ENCODE data around the gene NQO2. TPM values are rescaled to one million over a fixed set of nuclear protein-coding genes. Genes with fewer than 3 reads are reported as not detected.

The NQO2 gene
- total and polyA plus RNA-seq, 10 of the 15 experiments (the other 5 are each of a cell fraction or from before 2014, with no cell fraction given) = 0.55 to 2.6 (median 0.80) TPM

DNA sequence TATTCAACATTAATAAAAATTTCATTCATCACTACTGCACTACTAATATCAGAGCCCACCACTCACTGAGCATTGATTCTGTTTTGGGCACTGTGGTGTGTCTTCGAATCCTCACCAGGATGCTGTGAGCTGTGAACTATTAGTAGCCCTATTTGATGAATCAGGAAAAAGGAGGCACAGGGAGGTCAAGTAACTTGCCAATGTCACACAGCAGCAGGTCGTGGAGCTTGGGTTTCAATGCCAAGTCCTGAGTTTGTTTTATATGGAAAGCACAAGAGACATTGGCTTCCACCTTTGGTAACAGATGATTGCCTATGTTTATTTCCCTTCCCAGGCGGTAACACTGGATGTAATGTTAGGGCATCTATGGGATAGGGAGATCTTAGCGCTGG lies 15.0 kb downstream of the NQO2 start:
- WGBS (ENCODE audit: insufficient coverage, insufficient replicate concordance, low lambda C conversion rate, missing lambda C conversion rate) = 71% methylated on average over 4 of the region's 4 CpGs
- ATAC-seq = no peak

More for the DNA sequence above, 15.0 kb downstream of the NQO2 start:
- FAIRE-seq (no peak), DNase-seq (ENCODE audit: low read depth, low spot score) (no peak)
- TF ChIP-seq NFYB (IDR thresholded peaks at IDR 0.05; ENCODE audit: insufficient read depth, low read depth, low read length) (no peak), HCFC1 (IDR thresholded peaks at IDR 0.05; ENCODE audit: low read length) (no peak), SPI1 (IDR thresholded peaks at IDR 0.05; ENCODE audit: borderline replicate concordance, insufficient read depth, low read depth, low read length) (no peak), STAT1 (conservative IDR thresholded peaks at IDR 0.05) (no peak), ZBED1 (IDR thresholded peaks at IDR 0.05; ENCODE audit: borderline replicate concordance) (no peak), HDAC6 (IDR thresholded peaks at IDR 0.05; ENCODE audit: unreplicated experiment) (no peak), CHD4 (IDR thresholded peaks at IDR 0.05) (no peak), GATAD2B (conservative IDR thresholded peaks at IDR 0.05; ENCODE audit: low read depth) (no peak), ASH2L (IDR thresholded peaks at IDR 0.05; ENCODE audit: borderline replicate concordance, low read depth) (no peak), SMAD1 (IDR thresholded peaks at IDR 0.05; ENCODE audit: low read depth, partially characterized antibody) (no peak), SMARCA5 (IDR thresholded peaks at IDR 0.05) (no peak), NFIC (IDR thresholded peaks at IDR 0.05; ENCODE audit: low read depth, low read length) (no peak), IRF4 (IDR thresholded peaks at IDR 0.05; ENCODE audit: low read depth, low read length) (no peak)
- TF ChIP-seq, protein P1, sequence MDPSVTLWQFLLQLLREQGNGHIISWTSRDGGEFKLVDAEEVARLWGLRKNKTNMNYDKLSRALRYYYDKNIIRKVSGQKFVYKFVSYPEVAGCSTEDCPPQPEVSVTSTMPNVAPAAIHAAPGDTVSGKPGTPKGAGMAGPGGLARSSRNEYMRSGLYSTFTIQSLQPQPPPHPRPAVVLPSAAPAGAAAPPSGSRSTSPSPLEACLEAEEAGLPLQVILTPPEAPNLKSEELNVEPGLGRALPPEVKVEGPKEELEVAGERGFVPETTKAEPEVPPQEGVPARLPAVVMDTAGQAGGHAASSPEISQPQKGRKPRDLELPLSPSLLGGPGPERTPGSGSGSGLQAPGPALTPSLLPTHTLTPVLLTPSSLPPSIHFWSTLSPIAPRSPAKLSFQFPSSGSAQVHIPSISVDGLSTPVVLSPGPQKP (IDR thresholded peaks at IDR 0.05; ENCODE audit: low read depth, low read length) = no peak
- TF ChIP-seq, protein P2, sequence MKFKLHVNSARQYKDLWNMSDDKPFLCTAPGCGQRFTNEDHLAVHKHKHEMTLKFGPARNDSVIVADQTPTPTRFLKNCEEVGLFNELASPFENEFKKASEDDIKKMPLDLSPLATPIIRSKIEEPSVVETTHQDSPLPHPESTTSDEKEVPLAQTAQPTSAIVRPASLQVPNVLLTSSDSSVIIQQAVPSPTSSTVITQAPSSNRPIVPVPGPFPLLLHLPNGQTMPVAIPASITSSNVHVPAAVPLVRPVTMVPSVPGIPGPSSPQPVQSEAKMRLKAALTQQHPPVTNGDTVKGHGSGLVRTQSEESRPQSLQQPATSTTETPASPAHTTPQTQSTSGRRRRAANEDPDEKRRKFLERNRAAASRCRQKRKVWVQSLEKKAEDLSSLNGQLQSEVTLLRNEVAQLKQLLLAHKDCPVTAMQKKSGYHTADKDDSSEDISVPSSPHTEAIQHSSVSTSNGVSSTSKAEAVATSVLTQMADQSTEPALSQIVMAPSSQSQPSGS (IDR thresholded peaks at IDR 0.05; ENCODE audit: low read length) = no peak
- intact Hi-C loops (cut with micrococcal nuclease; ENCODE audit: unreplicated experiment) = no loop called here
- Histone ChIP-seq H3K9me3 (replicated peaks; ENCODE audit: control insufficient read depth, insufficient read depth, low read length) (peaks cover 12% of the 10 kb centered on the region; the same call in 2 of the 3 replicates), H2AFZ (ENCODE audit: control insufficient read depth, low read depth, low read length) (no peak overlapping the region), H3K36me3 (ENCODE audit: control insufficient read depth in 2 of 2, insufficient read depth in 2 of 2, low read length in 1 of 2) (no peaks in the 10 kb centered on the region), H3K79me2 (ENCODE audit: control insufficient read depth, insufficient read depth, low read length) (no peaks in the 10 kb centered on the region), H3K4me3 (no peak overlapping the region), H3K9ac (ENCODE audit: control insufficient read depth, insufficient read depth, low read length) (no peak overlapping the region), H4K20me1 (ENCODE audit: control insufficient read depth, insufficient read depth) (no peaks in the 10 kb centered on the region), H3K27ac (ENCODE audit: control insufficient read depth, insufficient read depth) (no peak overlapping the region), H3K4me2 (ENCODE audit: control insufficient read depth, insufficient read depth) (no peak overlapping the region), H3K4me1 (ENCODE audit: control insufficient read depth, insufficient read depth, low read length) (no peaks in the 10 kb centered on the region), H3K27me3 (replicated peaks in 1 of 2; ENCODE audit: control insufficient read depth in 2 of 2, insufficient read depth in 2 of 2, low read length in 1 of 2) (no peaks in the 10 kb centered on the region)
- in situ Hi-C loops (cut with MboI) = no loop called here
- CTCF ChIA-PET = interaction anchor here (1.5 kb wide), 1 partner anchor 13 kb away, joined by 4 read pairs; no protein-coding TSS in a partner anchor
- RAD21 ChIA-PET (ENCODE audit: unreplicated experiment) = no interaction called here
- BruUV-seq (replicated peaks) = no TSS peak
- POLR2A ChIA-PET = interaction anchor here (1.3 kb wide), 1 partner anchor 18 kb away, joined by 3 read pairs; no protein-coding TSS in a partner anchor
- SMC1A ChIA-PET (ENCODE audit: uncharacterized antibody, unreplicated experiment) = no interaction called here
